NCI-H2081 treated with DMSO at 0.1 percent for 48 hours (cell line): ENCODE data around the gene MRPS27.
"Not testable (repeated sequence)": the region's sequence is repeated elsewhere in the genome, so short reads cannot be mapped to it uniquely, and the experiment has no call there.

Experiments
- DNase-seq: peaks from one replicate; lab custom pipeline; 2025; lab: John Stamatoyannopoulos, UW

MRPS27 gene

GRCh38 chr5:72202331-72202825, 117.7 kb downstream of the MRPS27 start:
- DNase-seq: no peak

- DNase-seq: no peak
Observed at GRCh38 chr5:72199681-72200080, 120.4 kb downstream of the MRPS27 start.

GRCh38 chr5:72197393-72197792, 122.6 kb downstream of the MRPS27 start:
- no peak for DNase-seq

- DNase-seq: no peak
Observed at GRCh38 chr5:72195581-72195980, 124.5 kb downstream of the MRPS27 start.

- DNase-seq: no peak
Observed at GRCh38 chr5:72194846-72195245, 125.2 kb downstream of the MRPS27 start.

DNA sequence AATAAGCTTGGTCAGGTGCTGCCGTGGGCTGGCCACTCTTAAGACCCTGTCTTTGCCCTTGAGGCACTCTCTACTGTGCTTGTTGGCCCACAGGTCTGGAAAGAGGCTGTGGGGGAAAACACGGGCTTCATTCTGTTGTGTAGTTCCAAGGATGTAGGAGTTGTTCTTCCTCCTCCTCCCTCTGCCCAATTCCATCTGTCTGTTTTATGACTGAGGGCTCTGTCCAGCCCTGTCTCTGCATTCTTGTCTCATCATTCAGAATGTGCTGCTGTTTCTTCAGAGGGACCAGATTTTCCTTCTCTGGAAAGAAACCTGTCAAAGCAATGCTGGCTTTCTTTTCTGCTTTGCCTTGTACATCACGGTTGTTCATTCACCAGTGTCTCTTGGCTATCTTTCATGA, 128.6 kb downstream of the MRPS27 start:
- no peak for DNase-seq

GRCh38 chr5:72189146-72189545, 130.9 kb downstream of the MRPS27 start:
- no peak for DNase-seq

DNA sequence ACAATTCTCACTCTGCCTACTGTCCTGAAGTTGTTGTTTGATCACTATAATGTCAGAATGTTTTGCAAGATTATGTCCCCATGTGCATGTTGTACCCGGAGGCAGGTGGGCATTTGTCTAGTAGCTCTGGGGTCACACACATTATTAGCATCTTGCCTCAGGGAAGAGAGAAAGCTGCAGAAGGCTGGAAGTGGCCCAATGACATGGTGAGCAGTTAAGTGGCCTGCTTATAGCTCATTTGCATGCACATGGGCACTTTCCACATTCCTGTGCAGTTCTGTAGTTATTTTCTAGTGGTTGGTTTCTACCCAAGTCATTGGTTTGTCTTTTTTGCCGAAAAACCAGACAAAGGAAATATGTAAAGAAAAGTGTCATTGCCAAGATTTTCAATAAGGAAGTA, 131.9 kb downstream of the MRPS27 start:
- no peak for DNase-seq

DNA sequence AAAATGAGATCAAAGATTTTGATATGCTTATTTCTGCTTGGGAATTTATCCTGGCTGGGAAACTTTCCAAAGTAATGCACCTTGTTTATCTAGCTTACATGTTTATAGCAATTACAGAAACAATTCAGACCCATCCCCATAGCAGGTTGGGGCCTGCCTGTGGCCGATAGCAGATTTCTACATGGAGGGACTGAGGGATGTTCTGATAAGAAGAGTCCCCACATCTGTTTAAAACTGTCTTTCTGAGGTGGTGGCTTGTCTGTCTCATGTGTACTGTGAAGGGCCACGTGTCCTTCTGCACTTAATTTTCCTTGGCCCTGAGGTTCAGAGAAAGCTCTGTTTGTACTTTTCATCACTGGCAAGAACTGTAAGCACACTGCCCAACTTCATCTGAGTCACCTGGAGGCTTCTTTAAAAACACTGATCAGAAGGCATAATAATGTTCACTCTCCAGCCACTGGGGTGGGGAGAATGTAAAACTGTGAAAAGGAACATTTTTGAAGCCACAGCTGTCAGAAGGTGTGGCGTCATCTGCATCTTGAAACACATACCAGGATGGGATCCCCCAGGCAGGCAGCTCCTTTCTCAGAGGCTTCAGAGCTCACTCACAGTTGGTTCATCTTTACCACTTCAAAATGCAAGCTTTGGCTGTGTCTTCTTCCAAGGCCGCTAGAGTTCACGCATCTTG, 132.5 kb downstream of the MRPS27 start:
- no peak for DNase-seq

DNA sequence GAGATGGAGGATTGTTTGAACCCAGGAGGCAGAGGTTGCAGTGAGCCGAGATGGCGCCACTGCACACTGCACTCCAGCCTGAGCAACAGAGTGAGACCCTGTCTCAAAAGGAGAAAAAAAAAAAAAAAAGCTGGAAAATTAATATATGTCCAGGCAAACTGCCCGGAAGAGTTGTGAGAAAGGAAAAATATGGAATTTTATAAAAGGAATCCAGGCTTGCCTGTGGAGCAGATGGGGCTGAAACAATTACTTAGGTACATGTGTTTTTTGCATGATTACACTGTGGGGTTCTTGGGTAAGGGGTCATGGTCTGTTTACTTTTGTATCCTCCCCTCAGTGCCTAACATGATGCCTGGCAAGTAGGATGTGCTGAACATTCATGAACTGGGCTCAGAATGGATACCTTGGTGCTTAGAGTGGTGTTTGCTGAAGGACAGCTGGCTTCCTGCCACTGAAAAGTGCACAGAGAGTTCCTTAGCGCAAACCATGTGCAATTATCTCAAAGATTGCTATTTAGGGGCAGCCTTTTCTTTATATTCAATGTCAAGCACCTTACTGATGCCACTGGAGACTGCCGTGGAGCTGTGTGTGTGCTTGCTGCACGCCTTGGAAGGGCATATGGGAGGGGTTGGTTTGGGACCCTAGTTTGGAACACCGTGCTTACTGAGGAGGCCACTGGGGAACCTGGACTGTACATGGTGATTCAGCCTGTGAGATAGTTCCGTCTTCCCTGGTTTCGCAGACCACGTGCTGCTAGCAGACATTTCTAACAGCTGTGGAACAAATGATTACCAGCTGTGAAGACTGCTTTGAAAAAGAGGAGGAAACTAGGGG, 134.3 kb downstream of the MRPS27 start:
- DNase-seq: no peak

GRCh38 chr5:72184408-72184807, 135.6 kb downstream of the MRPS27 start:
- DNase-seq: no peak

DNA sequence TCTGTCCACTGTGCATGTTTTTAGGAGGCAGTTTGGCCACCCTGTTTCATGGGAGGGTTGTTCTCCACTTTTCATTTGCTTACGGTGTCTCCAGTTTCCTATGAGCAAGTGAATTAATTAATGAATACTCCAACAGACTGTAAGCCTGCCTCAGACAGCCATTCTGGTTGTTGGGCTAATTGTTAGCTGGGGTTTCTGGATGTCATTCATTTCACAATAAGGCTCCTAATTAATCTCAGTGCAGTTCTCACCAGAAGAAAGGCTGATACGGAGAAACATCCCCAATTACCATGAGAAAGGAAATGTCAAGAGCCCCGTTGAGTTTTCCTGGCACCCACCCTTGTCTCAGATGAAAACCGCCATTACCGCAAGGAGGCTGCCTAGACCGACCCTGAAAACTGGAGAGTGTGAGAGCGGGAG, 136.9 kb downstream of the MRPS27 start:
- DNase-seq: no peak

DNA sequence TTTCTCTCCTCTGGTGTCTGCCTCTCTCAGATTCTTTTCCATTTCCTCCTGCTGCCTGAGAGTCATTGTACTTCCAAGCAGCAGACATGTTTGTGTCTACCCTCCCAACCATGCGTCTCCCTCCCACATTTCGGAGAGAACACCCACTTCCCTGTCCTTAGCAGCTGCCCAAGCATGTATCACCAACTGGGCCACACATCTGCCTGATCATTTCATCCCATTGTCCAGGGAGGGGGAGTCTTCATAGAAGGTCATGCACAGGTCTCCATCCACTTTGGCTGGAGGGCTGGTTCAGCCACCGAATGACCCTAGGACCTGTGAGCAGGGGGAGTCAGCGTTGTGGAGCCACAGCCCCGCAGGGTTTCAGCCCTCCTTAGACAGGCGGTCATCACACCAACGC, 137.4 kb downstream of the MRPS27 start:
- no peak for DNase-seq

- DNase-seq: no peak
Observed at GRCh38 chr5:72180925-72181324, 139.1 kb downstream of the MRPS27 start.

DNA sequence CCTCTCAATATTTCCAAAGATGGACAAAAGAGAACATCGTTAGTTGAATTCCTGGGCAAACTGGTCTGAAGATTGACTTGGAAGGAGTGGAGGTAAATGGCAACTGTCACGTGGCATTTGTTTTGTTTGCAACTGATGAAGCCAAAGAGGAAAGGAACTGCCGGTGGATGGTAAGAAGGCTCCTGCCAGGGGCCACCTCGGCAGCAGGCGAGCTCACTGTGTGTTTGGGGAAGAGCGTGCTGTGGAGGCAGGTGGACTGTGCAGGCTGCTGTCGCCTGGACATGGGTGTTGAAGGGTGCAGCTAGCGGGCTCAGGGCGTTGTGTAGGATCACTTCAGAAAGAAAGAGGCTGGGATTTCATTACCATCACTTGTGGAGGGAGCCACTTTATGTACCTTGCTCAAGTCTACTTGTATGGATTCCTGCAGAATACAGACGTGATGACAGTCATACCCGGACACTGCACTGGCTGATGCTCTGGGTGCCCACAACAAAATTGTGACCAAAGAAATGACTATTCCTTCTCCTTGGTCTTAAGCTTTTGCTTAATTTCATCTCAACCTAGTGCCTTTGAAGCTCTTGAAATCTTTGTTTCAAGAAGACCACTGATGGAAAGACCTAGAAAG, 140.1 kb downstream of the MRPS27 start:
- DNase-seq: no peak

DNA sequence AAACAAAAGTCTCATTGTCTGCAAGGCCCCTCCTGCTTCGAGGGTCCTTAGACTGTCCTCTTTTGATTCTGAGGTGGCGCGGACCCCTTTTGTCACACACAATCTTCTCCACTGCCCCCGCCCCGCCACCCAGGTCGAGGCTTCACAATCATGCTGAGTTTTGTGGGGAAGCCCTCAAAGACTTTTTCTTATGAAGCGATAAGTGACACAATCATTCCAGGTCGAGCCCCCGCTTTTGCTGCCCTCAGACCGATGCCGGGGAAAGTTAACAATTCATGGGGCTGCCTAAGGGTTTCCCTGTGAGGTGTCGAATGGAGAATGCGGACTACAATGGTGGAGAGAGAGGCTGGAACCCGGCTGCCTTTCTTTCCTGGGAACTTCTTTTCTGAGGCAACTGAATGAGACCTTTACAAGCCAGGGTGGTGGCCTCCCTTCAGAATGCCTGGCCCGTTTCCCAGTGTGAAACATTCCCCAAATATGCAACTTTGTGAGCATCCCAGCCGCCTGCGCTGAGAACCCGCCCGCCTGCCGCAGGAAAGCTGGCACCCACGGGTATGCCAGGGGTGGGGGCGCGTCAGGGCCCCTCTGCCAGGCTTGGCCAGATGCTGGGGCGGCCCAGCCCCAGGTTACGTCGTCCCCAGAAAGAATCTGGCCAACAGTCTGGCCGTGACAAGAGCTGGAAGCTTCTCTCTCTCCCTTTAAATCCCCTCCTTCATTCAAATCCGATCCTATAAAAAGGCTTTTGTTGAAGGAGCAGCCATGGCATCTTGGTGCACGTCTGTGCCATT, 140.8 kb downstream of the MRPS27 start:
- DNase-seq: no peak

DNA sequence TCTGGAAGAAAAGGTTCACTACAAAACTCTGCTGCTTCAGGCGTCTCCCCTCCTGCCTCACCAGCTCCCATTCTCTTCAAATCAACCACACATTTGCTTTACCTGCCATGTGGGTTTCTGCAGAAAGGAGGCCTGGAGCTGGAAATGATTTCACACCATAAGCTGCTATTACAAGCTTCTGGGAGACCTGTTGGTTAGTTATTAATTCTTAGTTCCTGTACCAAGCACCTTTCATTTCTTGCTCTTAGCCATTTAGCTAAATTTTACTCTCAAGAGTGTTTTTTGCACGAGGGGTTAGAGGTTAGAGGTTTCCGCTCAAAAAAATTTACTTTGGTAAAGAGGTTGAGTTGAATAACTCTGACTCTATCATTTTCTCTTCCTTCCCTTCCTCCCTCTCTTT, 142.5 kb downstream of the MRPS27 start:
- DNase-seq: no peak

DNA sequence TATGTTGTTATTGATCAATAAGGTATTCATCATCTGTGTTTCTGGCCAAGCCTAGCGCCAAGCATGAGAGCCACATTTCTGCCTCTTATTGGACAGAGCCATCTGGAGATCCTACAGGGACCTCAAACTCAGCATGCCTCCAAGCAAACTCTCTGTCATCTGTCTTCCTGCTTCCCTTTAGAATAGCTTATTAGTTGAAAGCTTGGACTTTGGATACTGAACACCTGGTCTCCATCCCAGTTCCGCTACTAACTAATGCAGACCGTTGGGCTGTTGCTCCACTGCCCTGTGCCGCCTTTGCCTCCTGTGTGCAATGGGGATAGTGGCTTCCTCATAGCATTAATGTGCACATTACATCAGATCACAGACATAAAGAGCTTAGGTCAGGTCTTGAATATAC, 147.3 kb downstream of the MRPS27 start:
- DNase-seq: no peak

- no peak for DNase-seq
Observed at GRCh38 chr5:72171667-72172066, 148.4 kb downstream of the MRPS27 start.

DNA sequence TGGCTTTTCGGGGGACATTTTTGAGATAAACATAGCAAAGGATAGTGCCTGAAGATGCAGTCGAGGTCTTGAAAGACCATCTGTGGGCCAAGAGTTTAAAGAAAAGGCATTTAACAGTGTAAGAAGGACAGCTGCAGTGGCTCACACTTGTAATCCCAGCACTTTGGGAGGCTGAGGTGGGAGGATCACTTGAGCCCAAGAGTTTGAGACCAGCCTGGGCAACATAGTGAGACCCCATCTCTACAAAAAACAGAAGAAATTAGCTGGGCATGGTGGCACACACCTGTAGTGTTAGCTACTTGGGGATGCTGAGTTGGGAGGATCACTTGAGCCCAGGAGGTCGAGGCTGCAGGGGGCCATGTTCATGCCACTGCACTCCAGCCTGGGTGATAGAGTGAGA, 148.9 kb downstream of the MRPS27 start:
- DNase-seq: not testable (repeated sequence)

- no peak for DNase-seq
Observed at GRCh38 chr5:72170101-72170500, 149.9 kb downstream of the MRPS27 start.
